ENCODE data around the gene CDC42BPA.

- TF ChIP-seq POLR2A (IDR thresholded peaks at IDR 0.05; ENCODE audit: low read depth, low read length), result no peak
- no peak for TF ChIP-seq POLR2AphosphoS5 (IDR thresholded peaks at IDR 0.05; ENCODE audit: insufficient read depth, low read depth, low read length)
- TF ChIP-seq MYC (IDR thresholded peaks at IDR 0.05; ENCODE audit: low read depth, low read length), result no peak
- TF ChIP-seq CTCF (IDR thresholded peaks at IDR 0.05; ENCODE audit: extremely low read depth in 1 of 2, insufficient read depth in 1 of 2, low read depth in 1 of 2, low read length in 2 of 2), result no peak
- TF ChIP-seq EZH2 (IDR thresholded peaks at IDR 0.05; ENCODE audit: borderline replicate concordance, low read depth, low read length, severe bottlenecking), result no peak
- no peak for TF ChIP-seq GATA2 (IDR thresholded peaks at IDR 0.05; ENCODE audit: insufficient read depth, insufficient read length, low read depth, low read length)
- TF ChIP-seq FOS (IDR thresholded peaks at IDR 0.05; ENCODE audit: borderline replicate concordance, insufficient read depth, low read length), result no peak
- TF ChIP-seq, protein P1, sequence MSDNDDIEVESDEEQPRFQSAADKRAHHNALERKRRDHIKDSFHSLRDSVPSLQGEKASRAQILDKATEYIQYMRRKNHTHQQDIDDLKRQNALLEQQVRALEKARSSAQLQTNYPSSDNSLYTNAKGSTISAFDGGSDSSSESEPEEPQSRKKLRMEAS (IDR thresholded peaks at IDR 0.05; ENCODE audit: insufficient read depth, insufficient read length), result no peak
These were observed 5.6 kb upstream of the CDC42BPA start for GRCh38 chr1:227323967-227324268.

Measured in endothelial cell of umbilical vein (primary cell).